Measurements from ENCODE around the gene TNNI3K. TPM values are rescaled to one million over a fixed set of nuclear protein-coding genes. Genes with fewer than 3 reads are reported as not detected.

Gene TNNI3K
- total and polyA plus RNA-seq, 9 of the 15 experiments (the other 6 are each of a cell fraction or from before 2014, with no cell fraction given), result 0.21 to 0.53 (median 0.32) TPM; not detected in 5

DNA sequence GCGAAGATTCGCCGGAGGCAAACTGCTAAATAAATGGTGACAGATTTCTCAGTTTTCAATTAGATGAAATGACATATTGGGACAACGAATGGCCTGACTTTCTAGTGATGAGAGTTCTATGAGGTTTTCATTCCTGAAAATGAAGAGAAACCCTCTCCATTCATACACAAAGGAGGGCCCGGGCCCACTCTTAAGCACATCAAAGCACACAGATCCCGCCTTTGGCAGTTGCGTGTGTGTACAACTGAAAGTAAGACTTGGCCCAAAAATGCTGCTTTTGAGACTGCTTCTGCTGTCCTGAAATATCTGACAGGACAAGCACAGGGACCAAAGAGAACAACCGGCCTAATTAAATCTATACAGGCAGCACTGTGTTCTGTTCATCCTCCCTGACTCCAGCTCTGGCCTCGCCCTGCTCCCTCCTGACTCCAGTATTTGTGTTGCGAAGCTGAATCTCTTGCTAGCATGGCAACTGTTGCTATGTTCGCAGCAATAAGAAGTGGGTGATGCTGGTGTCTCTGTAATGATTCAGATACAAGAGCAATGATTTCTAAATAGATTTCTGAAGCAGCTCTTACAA is 269.8 kb downstream of the TNNI3K start (continued):
- TF ChIP-seq, protein P1, sequence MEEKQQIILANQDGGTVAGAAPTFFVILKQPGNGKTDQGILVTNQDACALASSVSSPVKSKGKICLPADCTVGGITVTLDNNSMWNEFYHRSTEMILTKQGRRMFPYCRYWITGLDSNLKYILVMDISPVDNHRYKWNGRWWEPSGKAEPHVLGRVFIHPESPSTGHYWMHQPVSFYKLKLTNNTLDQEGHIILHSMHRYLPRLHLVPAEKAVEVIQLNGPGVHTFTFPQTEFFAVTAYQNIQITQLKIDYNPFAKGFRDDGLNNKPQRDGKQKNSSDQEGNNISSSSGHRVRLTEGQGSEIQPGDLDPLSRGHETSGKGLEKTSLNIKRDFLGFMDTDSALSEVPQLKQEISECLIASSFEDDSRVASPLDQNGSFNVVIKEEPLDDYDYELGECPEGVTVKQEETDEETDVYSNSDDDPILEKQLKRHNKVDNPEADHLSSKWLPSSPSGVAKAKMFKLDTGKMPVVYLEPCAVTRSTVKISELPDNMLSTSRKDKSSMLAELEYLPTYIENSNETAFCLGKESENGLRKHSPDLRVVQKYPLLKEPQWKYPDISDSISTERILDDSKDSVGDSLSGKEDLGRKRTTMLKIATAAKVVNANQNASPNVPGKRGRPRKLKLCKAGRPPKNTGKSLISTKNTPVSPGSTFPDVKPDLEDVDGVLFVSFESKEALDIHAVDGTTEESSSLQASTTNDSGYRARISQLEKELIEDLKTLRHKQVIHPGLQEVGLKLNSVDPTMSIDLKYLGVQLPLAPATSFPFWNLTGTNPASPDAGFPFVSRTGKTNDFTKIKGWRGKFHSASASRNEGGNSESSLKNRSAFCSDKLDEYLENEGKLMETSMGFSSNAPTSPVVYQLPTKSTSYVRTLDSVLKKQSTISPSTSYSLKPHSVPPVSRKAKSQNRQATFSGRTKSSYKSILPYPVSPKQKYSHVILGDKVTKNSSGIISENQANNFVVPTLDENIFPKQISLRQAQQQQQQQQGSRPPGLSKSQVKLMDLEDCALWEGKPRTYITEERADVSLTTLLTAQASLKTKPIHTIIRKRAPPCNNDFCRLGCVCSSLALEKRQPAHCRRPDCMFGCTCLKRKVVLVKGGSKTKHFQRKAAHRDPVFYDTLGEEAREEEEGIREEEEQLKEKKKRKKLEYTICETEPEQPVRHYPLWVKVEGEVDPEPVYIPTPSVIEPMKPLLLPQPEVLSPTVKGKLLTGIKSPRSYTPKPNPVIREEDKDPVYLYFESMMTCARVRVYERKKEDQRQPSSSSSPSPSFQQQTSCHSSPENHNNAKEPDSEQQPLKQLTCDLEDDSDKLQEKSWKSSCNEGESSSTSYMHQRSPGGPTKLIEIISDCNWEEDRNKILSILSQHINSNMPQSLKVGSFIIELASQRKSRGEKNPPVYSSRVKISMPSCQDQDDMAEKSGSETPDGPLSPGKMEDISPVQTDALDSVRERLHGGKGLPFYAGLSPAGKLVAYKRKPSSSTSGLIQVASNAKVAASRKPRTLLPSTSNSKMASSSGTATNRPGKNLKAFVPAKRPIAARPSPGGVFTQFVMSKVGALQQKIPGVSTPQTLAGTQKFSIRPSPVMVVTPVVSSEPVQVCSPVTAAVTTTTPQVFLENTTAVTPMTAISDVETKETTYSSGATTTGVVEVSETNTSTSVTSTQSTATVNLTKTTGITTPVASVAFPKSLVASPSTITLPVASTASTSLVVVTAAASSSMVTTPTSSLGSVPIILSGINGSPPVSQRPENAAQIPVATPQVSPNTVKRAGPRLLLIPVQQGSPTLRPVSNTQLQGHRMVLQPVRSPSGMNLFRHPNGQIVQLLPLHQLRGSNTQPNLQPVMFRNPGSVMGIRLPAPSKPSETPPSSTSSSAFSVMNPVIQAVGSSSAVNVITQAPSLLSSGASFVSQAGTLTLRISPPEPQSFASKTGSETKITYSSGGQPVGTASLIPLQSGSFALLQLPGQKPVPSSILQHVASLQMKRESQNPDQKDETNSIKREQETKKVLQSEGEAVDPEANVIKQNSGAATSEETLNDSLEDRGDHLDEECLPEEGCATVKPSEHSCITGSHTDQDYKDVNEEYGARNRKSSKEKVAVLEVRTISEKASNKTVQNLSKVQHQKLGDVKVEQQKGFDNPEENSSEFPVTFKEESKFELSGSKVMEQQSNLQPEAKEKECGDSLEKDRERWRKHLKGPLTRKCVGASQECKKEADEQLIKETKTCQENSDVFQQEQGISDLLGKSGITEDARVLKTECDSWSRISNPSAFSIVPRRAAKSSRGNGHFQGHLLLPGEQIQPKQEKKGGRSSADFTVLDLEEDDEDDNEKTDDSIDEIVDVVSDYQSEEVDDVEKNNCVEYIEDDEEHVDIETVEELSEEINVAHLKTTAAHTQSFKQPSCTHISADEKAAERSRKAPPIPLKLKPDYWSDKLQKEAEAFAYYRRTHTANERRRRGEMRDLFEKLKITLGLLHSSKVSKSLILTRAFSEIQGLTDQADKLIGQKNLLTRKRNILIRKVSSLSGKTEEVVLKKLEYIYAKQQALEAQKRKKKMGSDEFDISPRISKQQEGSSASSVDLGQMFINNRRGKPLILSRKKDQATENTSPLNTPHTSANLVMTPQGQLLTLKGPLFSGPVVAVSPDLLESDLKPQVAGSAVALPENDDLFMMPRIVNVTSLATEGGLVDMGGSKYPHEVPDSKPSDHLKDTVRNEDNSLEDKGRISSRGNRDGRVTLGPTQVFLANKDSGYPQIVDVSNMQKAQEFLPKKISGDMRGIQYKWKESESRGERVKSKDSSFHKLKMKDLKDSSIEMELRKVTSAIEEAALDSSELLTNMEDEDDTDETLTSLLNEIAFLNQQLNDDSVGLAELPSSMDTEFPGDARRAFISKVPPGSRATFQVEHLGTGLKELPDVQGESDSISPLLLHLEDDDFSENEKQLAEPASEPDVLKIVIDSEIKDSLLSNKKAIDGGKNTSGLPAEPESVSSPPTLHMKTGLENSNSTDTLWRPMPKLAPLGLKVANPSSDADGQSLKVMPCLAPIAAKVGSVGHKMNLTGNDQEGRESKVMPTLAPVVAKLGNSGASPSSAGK (IDR thresholded peaks at IDR 0.05), result no peak
- no peak for TF ChIP-seq PRMT5 (CRISPR knock-in tag; IDR thresholded peaks at IDR 0.05)
- TF ChIP-seq RAD21 (CRISPR knock-in tag; conservative IDR thresholded peaks at IDR 0.05 in 1 of 2, IDR thresholded peaks at IDR 0.05 in 1 of 2), result no peak
- TF ChIP-seq HDGF (IDR thresholded peaks at IDR 0.05), result no peak
- TF ChIP-seq, protein P2, sequence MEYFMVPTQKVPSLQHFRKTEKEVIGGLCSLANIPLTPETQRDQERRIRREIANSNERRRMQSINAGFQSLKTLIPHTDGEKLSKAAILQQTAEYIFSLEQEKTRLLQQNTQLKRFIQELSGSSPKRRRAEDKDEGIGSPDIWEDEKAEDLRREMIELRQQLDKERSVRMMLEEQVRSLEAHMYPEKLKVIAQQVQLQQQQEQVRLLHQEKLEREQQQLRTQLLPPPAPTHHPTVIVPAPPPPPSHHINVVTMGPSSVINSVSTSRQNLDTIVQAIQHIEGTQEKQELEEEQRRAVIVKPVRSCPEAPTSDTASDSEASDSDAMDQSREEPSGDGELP (CRISPR knock-in tag; IDR thresholded peaks at IDR 0.05; ENCODE audit: borderline replicate concordance), result no peak

Data from K562 (cell line).